ENCODE data around the gene RHO.

The RHO gene

GRCh38 chr3:129559565-129560079 lies 31.2 kb downstream of the RHO start:
- DNase-seq (ENCODE audit: low read depth), result no peak

- no peak for DNase-seq (ENCODE audit: low read depth)
Measured at GRCh38 chr3:129560269-129560787, 31.9 kb downstream of the RHO start.

- DNase-seq (ENCODE audit: low read depth), result no peak
Measured at GRCh38 chr3:129560911-129561594, 32.6 kb downstream of the RHO start.

GRCh38 chr3:129561619-129562248 lies 33.3 kb downstream of the RHO start:
- DNase-seq (ENCODE audit: low read depth), result no peak

- no peak for DNase-seq (ENCODE audit: low read depth)
Measured at GRCh38 chr3:129562803-129563202, 34.4 kb downstream of the RHO start.

- DNase-seq (ENCODE audit: low read depth), result no peak
Measured at GRCh38 chr3:129563332-129563731, 34.9 kb downstream of the RHO start.

- DNase-seq (ENCODE audit: low read depth), result no peak
Measured at GRCh38 chr3:129563850-129564535, 35.6 kb downstream of the RHO start.

GRCh38 chr3:129564981-129565644 lies 36.7 kb downstream of the RHO start:
- no peak for DNase-seq (ENCODE audit: low read depth)

- DNase-seq (ENCODE audit: low read depth), result no peak
Measured at GRCh38 chr3:129565902-129566301, 37.5 kb downstream of the RHO start.

GRCh38 chr3:129567176-129567705 lies 38.8 kb downstream of the RHO start:
- DNase-seq (ENCODE audit: low read depth), result no peak

GRCh38 chr3:129567939-129568338 lies 39.5 kb downstream of the RHO start:
- DNase-seq (ENCODE audit: low read depth), result no peak

GRCh38 chr3:129569856-129570255 lies 41.4 kb downstream of the RHO start:
- no peak for DNase-seq (ENCODE audit: low read depth)

- DNase-seq (ENCODE audit: low read depth), result no peak
Measured at GRCh38 chr3:129571605-129572547, 43.4 kb downstream of the RHO start.

GRCh38 chr3:129572603-129573002 lies 44.2 kb downstream of the RHO start:
- no peak for DNase-seq (ENCODE audit: low read depth)

- DNase-seq (ENCODE audit: low read depth), result no peak
Measured at GRCh38 chr3:129573493-129573892, 45.1 kb downstream of the RHO start.

GRCh38 chr3:129574206-129574605 lies 45.8 kb downstream of the RHO start:
- DNase-seq (ENCODE audit: low read depth), result no peak

GRCh38 chr3:129575233-129575996 lies 47.0 kb downstream of the RHO start:
- DNase-seq (ENCODE audit: low read depth), result no peak

- DNase-seq (ENCODE audit: low read depth), result no peak
Measured at GRCh38 chr3:129575997-129576384, 47.6 kb downstream of the RHO start.

GRCh38 chr3:129576514-129577352 lies 48.3 kb downstream of the RHO start:
- DNase-seq (ENCODE audit: low read depth), result no peak
